Epithelial cell of prostate (primary cell): Measurements from ENCODE around the gene OVCH1.
"Not testable (repeated sequence)": the region's sequence is repeated elsewhere in the genome, so short reads cannot be mapped to it uniquely, and the experiment has no call there.

ENCODE experiments used
- DNase-seq: peaks from one replicate; pipeline ENCODE4 v3.0.0-alpha.2; 2011; ENCODE audit warnings: low read depth, low spot score
- H3K27ac ChIP-seq: fragments of 450-650 bp; 2 replicates; pipeline ENCODE4 v1.5.1; 2017; ENCODE audit warnings: mild to moderate bottlenecking

Gene OVCH1

GRCh38 chr12:29425722-29426121 is 71.8 kb downstream of the OVCH1 start:
- no peak for DNase-seq
- peak overlapping the region; percentile 2 for H3K27ac ChIP-seq

GRCh38 chr12:29416748-29417147 is 80.7 kb downstream of the OVCH1 start:
- no peak for DNase-seq
- H3K27ac ChIP-seq = no peak overlapping the region

- no peak for DNase-seq
- H3K27ac ChIP-seq = no peak overlapping the region
Observed at GRCh38 chr12:29415111-29415510, 82.4 kb downstream of the OVCH1 start.

- no peak for DNase-seq
- H3K27ac ChIP-seq = no peak overlapping the region
Observed at GRCh38 chr12:29414368-29414767, 83.1 kb downstream of the OVCH1 start.

- no peak for DNase-seq
- no peak overlapping the region for H3K27ac ChIP-seq
Observed at GRCh38 chr12:29405561-29405960, 91.9 kb downstream of the OVCH1 start.

- no peak overlapping the region for H3K27ac ChIP-seq
- DNase-seq = no peak
Observed at GRCh38 chr12:29403991-29404390, 93.5 kb downstream of the OVCH1 start.

GRCh38 chr12:29402437-29402836 is 95.0 kb downstream of the OVCH1 start:
- DNase-seq = no peak
- no peak overlapping the region for H3K27ac ChIP-seq

- DNase-seq = no peak
- no peak overlapping the region for H3K27ac ChIP-seq
Observed at GRCh38 chr12:29398495-29398894, 99.0 kb downstream of the OVCH1 start.

- peak; percentile 33 for DNase-seq
- no peak overlapping the region for H3K27ac ChIP-seq
Observed at GRCh38 chr12:29396774-29397173, 100.7 kb downstream of the OVCH1 start.

- DNase-seq = no peak
Observed at GRCh38 chr12:29395356-29395755, 102.1 kb downstream of the OVCH1 start.

GRCh38 chr12:29390419-29390818 is 107.1 kb downstream of the OVCH1 start:
- not testable (repeated sequence) for DNase-seq, H3K27ac ChIP-seq

More at GRCh38 chr12:29395356-29395755, 102.1 kb downstream of the OVCH1 start:
- no peak overlapping the region for H3K27ac ChIP-seq

GRCh38 chr12:29389295-29389919 is 108.1 kb downstream of the OVCH1 start:
- DNase-seq = no peak
- no peak overlapping the region for H3K27ac ChIP-seq

- DNase-seq, H3K27ac ChIP-seq: not testable (repeated sequence)
Observed at GRCh38 chr12:29386084-29386680, 111.3 kb downstream of the OVCH1 start.

- DNase-seq, H3K27ac ChIP-seq: not testable (repeated sequence)
Observed at GRCh38 chr12:29385194-29385593, 112.3 kb downstream of the OVCH1 start.

- no peak overlapping the region for H3K27ac ChIP-seq
- no peak for DNase-seq
Observed at GRCh38 chr12:29382251-29382650, 115.2 kb downstream of the OVCH1 start.

GRCh38 chr12:29380536-29381523 is 116.7 kb downstream of the OVCH1 start, which contains the start of gene ERGIC2:
Gene ERGIC2, minus strand, starts transcription at chr12:29381172. Its CDS starts 9,539 bp downstream, at chr12:29371633.
- DNase-seq = peak; percentile 98
- H3K27ac ChIP-seq = peak within 1 kb of the TSS; percentile 92
